Tibial nerve (tissue), 4 donors: ENCODE measurements around the gene ACOT13.

ENCODE experiments used
- EP300 ChIP-seq, 2 donors: sonication (generic); formaldehyde crosslinking; IDR thresholded peaks; one replicate each; pipeline ENCODE4 v1.6.1; 2017; ENCODE audit warnings: antibody characterized with exemption in 2 of 2, mild to moderate bottlenecking in 1 of 2
- POLR2A ChIP-seq, 2 donors: fragments of 450-650 bp; IDR thresholded peaks; one replicate each; pipeline ENCODE4 v1.6.1; 2017; ENCODE audit warnings: antibody characterized with exemption in 2 of 2, mild to moderate bottlenecking in 2 of 2, moderate library complexity in 2 of 2
- TF ChIP-seq, protein P1 (sequence below), 5 experiments: fragments of 200-600 bp in 3 of 5; fragments of 450-650 bp in 2 of 5; sonication (generic) in 3 of 5; IDR thresholded peaks; one replicate each; pipeline ENCODE4 v1.5.1; 2016 to 2019; ENCODE audit warnings: antibody characterized with exemption in 5 of 5, mild to moderate bottlenecking in 3 of 5, moderate library complexity in 2 of 5

DNA sequence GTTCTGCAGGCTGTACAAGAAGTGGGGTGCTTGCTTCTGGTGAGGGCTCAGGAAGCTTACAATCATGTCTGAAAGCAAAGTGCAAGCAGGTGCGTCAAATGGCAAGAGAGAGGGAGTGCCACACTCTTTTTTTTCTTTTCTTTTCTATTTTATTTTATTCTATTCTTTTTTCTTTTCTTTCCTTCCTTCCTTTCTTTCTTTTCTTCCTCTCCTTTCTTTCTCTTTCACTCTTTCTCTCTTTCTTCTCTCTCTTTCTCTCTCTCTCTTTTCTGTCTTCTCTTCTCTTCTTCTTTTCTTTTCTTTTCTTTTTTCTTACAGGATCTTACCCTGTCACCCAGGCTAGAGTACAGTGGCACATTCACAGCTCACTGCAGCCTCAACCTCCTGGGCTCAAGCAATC, 19.5 kb downstream of the ACOT13 start:
- TF ChIP-seq, protein P1, sequence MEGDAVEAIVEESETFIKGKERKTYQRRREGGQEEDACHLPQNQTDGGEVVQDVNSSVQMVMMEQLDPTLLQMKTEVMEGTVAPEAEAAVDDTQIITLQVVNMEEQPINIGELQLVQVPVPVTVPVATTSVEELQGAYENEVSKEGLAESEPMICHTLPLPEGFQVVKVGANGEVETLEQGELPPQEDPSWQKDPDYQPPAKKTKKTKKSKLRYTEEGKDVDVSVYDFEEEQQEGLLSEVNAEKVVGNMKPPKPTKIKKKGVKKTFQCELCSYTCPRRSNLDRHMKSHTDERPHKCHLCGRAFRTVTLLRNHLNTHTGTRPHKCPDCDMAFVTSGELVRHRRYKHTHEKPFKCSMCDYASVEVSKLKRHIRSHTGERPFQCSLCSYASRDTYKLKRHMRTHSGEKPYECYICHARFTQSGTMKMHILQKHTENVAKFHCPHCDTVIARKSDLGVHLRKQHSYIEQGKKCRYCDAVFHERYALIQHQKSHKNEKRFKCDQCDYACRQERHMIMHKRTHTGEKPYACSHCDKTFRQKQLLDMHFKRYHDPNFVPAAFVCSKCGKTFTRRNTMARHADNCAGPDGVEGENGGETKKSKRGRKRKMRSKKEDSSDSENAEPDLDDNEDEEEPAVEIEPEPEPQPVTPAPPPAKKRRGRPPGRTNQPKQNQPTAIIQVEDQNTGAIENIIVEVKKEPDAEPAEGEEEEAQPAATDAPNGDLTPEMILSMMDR (IDR thresholded peaks at IDR 0.05): no peak
- TF ChIP-seq POLR2A (IDR thresholded peaks at IDR 0.05): no peak
- TF ChIP-seq EP300 (IDR thresholded peaks at IDR 0.05): no peak
